Stimulated activated CD4-positive, alpha-beta T cell treated with anti-CD3 and anti-CD28 coated beads, TNF-alpha, amount 100 ng/mL, for 4 hours (primary cell): ENCODE results near the gene SAMD5.

Experiments
- DNase-seq, 3 experiments: peaks; one replicate each; pipeline ENCODE4 v3.0.0-alpha.2; 2020; ENCODE audit warnings: low read depth in 3 of 3

SAMD5 gene

DNA sequence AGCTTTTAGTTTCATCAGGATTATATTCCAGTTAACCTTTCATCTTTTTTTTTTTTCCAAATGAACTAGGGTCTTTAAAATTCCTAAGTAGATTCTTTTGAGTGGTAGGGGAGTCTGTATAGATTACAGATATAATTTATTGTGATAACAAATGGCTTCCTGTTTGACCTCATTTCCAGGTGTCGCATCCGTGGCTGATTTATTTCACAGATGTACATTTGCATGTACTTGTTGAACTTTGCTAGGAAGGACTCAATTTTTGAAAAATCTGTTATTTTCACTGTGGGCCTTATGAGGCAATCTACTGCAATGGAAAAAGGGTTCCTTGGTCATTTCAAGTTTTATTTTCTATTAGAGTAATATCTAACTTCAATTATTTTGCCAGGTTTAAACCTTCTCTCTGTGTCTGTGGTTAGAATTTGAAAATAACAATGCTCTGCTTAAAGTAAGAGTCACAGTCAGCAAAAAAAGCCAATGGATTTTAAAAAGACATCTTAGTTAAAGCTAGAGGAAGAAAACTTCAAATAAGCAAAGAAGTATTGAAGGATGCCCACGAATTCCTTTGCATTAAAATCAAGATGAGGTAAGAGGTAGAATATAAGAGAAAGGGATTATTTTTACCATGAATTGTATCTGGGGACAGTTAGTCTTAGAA is 57.9 kb downstream of the SAMD5 start:
- no peak for DNase-seq

GRCh38 chr6:147567141-147567805 is 58.8 kb downstream of the SAMD5 start:
- DNase-seq, result no peak

DNA sequence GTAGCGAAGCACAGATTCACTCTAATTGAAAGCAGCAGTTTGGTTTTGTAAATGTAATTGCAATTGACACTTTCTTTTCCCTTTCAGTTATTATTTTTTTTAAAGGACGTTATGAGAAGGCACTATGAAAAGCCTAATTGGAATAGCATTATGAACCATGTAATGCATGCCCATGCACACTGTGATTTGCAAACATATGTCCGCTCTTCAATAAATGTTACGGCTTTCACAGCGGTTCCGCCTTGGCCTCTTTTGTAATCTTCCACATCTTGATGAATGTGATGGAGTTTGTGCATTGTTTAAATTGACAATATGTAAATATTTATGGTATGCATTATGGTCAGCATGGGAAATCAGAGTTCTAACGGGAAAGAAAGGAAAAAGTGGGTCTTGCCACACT is 61.3 kb downstream of the SAMD5 start:
- no peak for DNase-seq

- DNase-seq, result no peak
These were observed 62.2 kb downstream of the SAMD5 start for GRCh38 chr6:147570681-147571080.

DNA sequence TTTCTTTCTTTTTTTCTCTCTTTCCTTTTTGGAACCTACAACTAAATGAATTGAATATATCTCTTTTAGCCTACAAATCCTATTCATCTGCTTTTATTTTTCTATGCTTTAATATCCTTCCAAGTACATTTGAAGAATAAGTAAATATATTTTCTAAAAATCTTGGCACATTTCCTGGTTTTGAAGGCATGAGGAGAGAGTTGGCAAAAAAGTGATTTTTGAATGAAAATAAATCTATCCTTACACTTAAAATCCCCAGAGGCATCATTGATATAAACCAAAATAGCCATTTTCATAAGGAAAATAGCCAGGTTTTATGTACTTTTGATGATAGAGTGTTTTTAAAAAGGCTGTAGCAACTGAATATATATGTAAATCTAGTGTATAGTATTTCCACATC is 69.0 kb downstream of the SAMD5 start:
- DNase-seq, result no peak

- DNase-seq, result no peak
These were observed 69.7 kb downstream of the SAMD5 start for GRCh38 chr6:147578159-147578558.

DNA sequence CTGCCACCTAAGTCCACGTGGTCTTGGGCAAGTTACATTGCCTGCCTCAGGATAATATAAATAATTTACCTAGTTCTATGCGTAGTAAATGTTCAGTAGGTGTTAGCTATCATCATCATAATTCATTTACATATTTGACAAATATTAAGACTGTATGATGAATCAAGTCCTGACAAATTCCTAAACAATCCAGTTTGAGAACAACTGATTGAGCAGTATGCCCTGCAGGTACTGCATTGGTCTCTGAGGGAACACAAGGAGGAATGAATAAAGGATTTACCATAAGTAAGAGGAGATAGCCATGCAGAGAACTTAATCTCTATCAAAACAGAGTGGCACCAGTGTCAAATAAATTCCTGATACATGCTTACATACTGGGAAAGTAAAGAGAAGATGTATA is 70.4 kb downstream of the SAMD5 start:
- DNase-seq, result no peak

GRCh38 chr6:147579667-147580066 is 71.2 kb downstream of the SAMD5 start:
- no peak for DNase-seq

- no peak for DNase-seq
These were observed 74.5 kb downstream of the SAMD5 start for GRCh38 chr6:147582991-147583390.

- no peak for DNase-seq
These were observed 76.8 kb downstream of the SAMD5 start for GRCh38 chr6:147585256-147585655.

DNA sequence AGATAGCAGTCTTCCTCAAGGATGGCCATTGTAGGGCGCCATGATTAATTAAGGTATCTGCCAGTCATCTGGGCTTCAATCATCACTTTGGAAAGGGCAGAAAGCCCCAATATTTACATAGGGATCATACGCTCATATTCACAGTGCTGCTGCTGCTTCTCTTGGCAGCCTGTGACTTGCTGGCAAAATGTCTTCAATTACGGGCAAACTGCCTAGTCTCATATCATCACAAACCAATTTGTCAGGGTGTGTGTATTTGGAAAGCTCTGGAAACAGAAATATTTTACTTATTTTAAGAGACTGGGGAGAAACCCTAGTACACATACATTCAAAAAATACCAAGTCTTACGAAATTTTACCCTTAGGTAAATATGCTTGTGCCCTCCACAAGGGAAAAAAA is 77.6 kb downstream of the SAMD5 start:
- DNase-seq, result no peak

- DNase-seq, result no peak
These were observed 79.4 kb downstream of the SAMD5 start for GRCh38 chr6:147587907-147588306.

DNA sequence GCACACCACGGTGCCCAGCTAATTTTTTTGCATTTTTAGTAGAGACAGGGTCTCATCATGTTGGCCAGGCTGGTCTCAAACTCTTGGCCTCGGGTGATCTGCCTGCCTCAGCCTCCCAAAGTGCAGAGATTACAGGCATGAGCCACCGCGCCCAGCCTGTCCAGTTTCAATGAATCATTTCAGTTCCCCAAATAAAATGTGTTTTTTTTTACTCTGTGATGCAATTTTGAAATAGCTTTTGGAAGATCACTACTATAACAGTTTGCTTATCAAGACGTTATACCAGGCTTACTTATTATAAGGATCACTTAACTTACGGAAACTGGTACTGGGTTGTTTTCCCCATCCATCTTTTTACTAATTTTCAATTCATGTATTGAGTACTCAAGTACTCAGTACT is 80.0 kb downstream of the SAMD5 start:
- DNase-seq, result no peak

GRCh38 chr6:147589739-147590250 is 81.3 kb downstream of the SAMD5 start:
- no peak for DNase-seq

GRCh38 chr6:147595961-147596360 is 87.5 kb downstream of the SAMD5 start:
- DNase-seq, result no peak

GRCh38 chr6:147603392-147604081 is 95.0 kb downstream of the SAMD5 start:
- no peak for DNase-seq

- no peak for DNase-seq
These were observed 95.9 kb downstream of the SAMD5 start for GRCh38 chr6:147604373-147604772.

DNA sequence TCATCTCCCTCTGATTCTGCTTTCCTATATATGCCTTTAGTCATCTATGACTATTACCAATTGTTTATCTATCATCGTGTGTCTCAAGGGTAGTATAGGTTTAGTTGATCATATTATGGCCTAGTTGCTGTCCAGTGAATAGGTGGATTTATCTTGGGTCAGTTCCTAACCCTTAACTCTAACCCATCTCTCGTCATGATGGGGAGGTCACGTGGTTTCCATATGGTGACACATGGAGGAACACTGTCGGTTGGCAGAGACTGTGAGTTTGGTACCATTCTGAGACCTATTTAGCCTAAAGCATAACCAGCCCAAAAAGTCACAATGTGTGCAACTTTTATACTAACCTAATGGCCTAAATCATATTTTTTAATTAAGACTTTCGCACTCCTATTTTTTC is 103.5 kb downstream of the SAMD5 start:
- DNase-seq, result no peak

GRCh38 chr6:147614501-147614900 is 106.0 kb downstream of the SAMD5 start:
- no peak for DNase-seq

- no peak for DNase-seq
These were observed 107.4 kb downstream of the SAMD5 start for GRCh38 chr6:147615659-147616456.

DNA sequence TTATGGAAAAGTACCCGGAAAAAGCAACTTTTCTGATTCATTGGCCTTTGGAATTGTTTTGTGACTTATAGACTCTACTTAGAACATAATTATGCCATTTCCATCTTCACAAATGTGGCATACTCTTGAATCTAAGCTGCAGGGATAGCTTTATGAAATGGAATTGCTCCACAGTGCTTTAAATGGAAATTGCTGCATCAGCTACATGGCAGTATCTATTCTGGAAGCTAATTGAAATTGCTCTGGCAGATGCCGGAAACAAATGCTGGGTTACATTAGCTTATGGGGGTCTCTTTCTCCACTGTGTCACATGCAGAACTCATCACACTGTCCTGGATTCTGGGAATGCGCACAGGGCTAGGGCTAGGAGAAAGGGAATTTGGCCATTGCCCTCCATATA is 108.9 kb downstream of the SAMD5 start:
- no peak for DNase-seq

DNA sequence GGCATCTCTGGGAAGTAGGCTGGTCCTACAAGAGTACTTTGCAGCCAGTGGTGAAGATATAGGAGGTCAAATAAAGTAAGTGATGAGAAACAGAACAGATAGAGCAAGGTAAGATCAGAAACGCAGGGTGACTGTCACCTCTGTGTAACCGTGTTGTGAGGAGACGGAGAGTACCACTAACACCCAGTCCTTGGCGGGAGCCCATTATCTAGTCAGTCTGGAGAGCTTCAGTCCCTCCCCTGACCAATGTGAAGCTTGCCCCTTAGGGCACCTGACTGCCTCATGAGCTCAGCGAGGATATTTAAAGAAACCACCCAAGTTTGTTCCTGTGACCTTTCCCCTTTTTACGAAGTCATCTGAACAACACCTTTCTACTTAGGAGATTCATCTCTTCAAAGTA is 110.0 kb downstream of the SAMD5 start:
- no peak for DNase-seq
